GM18951 (cell line): Measurements from ENCODE around the gene RAB40C.
"Not testable (repeated sequence)": the region's sequence is repeated elsewhere in the genome, so short reads cannot be mapped to it uniquely, and the experiment has no call there.

Experiments used
- POLR2A ChIP-seq: IDR thresholded peaks from 4 replicates; pipeline ENCODE4 v1.6.1; 2011; ENCODE audit warnings: mild to moderate bottlenecking; ENCODE audit not compliant: insufficient read length, insufficient read depth; ENCODE audit errors: extremely low read depth
- in situ Hi-C: fragments of 300-500 bp; cut with MboI; formaldehyde crosslinking; loops from one replicate; pipeline ENCODE4 v1.12.0; 2022; ENCODE audit warnings: low sequenced_read_pairs, mixed read lengths, inconsistent platforms; ENCODE audit not compliant: unreplicated experiment

Gene RAB40C

GRCh38 chr16:592518-593306 is 2.8 kb downstream of the RAB40C start:
- no peak for TF ChIP-seq POLR2A
- in situ Hi-C loops = no loop called here

GRCh38 chr16:593406-593805 is 3.5 kb downstream of the RAB40C start:
- no peak for TF ChIP-seq POLR2A

GRCh38 chr16:593807-594206 is 3.9 kb downstream of the RAB40C start:
- no peak for TF ChIP-seq POLR2A
- in situ Hi-C loops = no loop called here

More at GRCh38 chr16:593406-593805, 3.5 kb downstream of the RAB40C start:
- in situ Hi-C loops = no loop called here

GRCh38 chr16:595094-595528 is 5.2 kb downstream of the RAB40C start:
- TF ChIP-seq POLR2A = no peak

GRCh38 chr16:595942-596735 is 6.3 kb downstream of the RAB40C start:
- in situ Hi-C loops = no loop called here
- no peak for TF ChIP-seq POLR2A

More at GRCh38 chr16:595094-595528, 5.2 kb downstream of the RAB40C start:
- in situ Hi-C loops = no loop called here

GRCh38 chr16:596736-597060 is 6.8 kb downstream of the RAB40C start:
- TF ChIP-seq POLR2A = no peak
- in situ Hi-C loops = no loop called here

GRCh38 chr16:597655-598054 is 7.8 kb downstream of the RAB40C start:
- in situ Hi-C loops = not testable (repeated sequence)

- TF ChIP-seq POLR2A = no peak
- in situ Hi-C loops = no loop called here
These were observed 9.2 kb downstream of the RAB40C start for GRCh38 chr16:598823-599739.

- TF ChIP-seq POLR2A = no peak
- in situ Hi-C loops = no loop called here
These were observed 10.9 kb downstream of the RAB40C start for GRCh38 chr16:600781-601180.

- in situ Hi-C loops = no loop called here
- TF ChIP-seq POLR2A = no peak
These were observed 14.1 kb downstream of the RAB40C start for GRCh38 chr16:603933-604332.

GRCh38 chr16:606656-607307 is 16.9 kb downstream of the RAB40C start:
- in situ Hi-C loops = no loop called here
- TF ChIP-seq POLR2A = no peak

- in situ Hi-C loops = no loop called here
- no peak for TF ChIP-seq POLR2A
These were observed 18.2 kb downstream of the RAB40C start for GRCh38 chr16:608019-608418.

- TF ChIP-seq POLR2A = no peak
- in situ Hi-C loops = no loop called here
These were observed 19.4 kb downstream of the RAB40C start for GRCh38 chr16:609316-609715.
